GM18861 (cell line): ENCODE measurements around the gene COX8C.
"Not testable (repeated sequence)": the region's sequence is repeated elsewhere in the genome, so short reads cannot be mapped to it uniquely, and the experiment has no call there.

Experiments used
- ATAC-seq: cut with Tn5 transposase; IDR thresholded peaks from one replicate; pipeline ENCODE4 v1.9.1; 2021; ENCODE audit not compliant: unreplicated experiment

COX8C gene

DNA sequence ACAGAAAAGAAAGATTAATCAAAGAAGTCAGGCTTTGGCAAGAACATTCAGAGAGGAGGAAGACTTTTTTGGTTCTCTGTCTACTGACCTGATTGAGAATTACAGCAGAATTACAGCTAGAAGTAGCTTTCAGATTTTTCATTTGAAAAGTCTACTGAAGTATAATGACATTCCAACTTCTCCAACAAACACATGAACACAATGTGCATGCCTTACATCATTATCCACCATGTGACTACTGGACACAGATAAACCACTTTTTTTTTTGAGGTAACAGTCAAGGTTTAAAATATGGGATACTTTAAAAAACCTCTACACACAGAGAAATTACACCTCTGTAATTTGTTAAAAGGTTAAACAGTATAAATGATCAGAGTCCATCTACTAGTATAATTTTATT, 26.5 kb upstream of the COX8C start:
- no peak for ATAC-seq

DNA sequence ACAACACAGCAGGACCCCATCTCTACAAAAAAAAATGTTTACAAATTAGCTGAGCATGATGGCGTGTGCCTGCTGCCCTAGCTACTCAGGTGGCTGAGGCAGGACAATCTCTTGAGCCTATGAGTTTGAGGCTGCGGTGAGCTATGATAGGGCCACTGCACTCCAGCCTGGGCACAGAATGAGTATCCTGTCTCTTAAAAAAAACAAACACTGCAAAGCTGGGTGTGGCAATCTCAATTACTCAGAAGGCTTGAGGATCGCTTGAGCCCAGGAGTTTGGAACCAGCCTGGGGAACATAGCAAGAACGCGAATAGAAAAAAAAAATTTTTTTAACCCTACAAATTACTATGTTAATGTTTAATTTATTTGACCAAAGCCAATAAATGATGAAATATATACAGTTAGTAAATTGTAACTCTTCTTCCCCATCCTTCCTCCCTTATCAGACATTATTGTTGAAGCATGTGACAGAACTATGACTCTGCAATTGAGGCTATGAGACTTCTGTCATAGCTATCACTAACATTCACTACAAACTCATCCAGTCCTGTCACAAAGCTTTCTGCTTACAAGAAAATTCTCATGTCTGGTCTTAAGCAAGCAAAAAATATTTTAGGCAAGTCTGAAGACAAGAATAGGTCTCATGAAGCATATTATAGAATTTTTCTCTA, 23.9 kb upstream of the COX8C start:
- ATAC-seq = no peak

DNA sequence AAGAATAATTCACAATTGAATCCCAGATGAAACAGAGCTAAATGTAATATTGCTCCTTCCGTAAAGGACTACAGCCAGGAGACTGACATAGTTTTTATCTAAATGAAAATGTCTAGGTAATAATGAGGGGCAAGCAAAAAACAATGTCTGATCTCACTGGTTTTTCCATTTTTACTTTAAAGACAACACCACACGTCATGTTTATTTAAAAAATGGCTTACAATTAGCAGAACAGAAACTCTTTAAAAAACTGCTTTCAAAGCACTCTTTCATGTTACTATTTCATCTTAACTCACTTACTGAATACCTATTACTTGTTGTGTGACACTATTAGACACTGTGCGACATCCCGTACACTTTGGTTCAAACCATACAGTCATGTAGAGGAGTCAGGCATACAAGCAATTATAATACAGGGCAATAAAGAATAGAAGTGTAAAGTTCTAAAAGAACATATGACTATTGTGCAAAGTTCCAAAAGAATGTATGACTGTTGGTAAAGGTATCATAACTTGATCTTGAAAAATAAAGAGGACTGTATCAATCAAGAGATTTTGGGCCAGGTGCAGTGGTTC, 23.3 kb upstream of the COX8C start:
- no peak for ATAC-seq

DNA sequence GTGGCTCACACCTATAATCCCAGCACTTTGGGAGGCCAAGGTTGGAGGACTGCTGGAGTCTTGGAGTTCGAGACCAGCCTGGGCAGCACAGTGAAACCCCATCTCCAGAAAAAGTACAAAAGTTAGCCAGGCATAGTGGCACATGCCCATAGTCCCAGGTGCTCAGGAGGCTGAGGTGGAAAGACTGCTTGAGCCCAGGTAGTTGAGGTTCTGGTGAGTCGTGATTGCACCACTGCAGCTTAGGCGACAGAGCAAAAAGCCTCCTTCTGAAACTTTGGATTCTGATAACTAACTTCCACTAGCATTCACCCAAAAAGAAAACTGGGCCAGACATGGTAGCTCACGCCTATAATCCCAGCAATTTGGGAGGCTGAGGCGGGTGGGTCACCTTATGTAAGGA, 20.8 kb upstream of the COX8C start:
- ATAC-seq = no peak

DNA sequence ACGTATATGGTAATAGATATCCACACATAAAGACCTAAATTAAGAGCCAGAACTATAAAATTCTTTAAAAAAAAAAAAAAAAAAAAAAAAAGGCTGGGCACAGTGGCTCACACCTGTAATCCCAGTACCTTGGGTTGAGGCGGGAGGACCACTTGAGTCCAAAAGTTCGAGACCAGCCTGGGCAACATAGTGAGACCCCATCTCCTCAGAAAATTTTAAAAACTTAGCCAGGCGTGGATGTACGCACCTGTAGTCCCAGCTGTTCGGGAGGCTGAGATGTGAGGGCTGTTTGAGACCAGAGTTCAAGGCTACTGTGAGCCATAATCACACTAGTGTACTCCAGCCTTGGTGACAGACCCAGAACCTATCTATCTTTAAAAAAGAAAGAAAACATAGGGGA, 18.4 kb upstream of the COX8C start:
- no peak for ATAC-seq

DNA sequence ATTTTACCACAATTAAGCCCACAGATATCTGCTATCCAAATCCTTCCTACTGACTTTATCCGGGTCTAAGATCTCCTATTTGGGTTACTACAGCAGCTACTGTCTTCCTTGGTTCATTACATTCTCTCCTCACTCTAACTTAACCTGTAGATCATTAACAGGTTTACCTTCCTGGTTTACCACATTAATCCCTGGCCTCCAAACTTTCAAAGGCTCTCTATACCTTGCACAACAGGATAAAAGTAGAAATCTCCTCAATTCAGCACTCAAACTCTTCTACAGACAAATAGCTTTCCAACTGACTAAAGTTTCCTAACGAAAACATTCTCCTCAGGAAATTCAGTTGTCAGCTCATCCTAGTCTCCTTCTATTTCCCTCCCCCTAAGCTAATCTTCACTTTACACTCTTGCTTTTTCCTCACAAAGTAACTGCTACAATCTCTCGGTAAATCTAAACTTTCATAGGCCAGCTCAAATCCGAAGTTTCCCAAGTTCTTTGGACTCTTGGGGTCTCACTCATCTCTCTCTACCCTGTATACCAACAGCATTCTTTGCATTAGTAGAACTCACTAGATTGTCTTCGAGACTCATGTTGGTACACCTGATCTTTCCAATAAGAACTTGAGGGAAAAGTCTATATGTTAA, 16.9 kb upstream of the COX8C start:
- no peak for ATAC-seq

DNA sequence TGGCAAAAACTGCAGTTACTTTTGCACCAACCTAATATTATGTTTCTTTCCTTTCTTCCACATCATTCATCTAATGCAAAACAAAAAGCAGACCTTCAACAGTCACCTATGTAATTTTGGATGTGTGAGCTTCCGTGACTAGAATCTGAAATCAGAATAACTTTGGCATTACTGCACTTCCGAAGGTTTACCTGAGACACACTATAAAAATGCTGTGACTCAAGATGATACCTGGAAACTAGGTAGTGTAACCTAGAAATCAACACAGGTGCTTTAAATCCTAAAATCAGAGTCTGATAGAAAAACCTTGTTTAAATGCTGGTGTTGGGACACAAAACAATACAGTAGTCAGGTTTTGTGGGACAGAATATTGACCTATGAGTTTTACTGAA, 16.4 kb upstream of the COX8C start:
- ATAC-seq = no peak

DNA sequence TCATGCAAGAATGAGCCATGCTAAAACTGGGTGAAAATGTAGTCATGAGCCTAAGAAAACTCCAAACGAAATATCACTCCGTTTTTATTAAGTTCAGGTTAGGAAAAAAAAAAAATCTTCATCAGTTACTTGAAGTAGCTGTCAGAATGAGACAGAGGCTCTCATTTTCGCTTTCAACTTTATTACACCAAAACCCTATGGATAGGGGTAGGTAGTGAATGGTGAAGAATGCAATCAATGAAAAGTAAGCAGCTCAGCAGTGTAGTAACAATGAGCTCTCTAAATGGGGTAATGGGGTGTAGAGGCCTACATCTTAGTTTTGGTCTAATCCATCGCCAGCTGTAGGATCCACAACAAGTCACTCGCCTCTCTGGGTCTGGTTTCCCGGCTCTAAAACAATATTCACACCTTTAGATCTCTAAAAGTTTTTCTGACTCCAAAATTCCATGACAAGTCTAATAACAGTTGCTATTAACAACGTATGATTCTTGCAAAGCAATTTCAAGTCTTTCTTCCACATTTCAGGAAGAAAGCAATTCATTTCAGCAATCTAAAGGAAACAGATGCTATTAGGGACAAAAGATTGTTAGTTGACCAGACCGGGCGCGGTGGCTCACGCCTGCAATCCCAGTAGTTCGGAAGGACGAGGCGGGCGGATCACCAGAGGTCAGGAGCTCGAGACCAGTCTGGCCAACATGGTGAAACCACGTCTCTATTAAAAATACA, 15.8 kb upstream of the COX8C start:
- peak; percentile 21 for ATAC-seq

DNA sequence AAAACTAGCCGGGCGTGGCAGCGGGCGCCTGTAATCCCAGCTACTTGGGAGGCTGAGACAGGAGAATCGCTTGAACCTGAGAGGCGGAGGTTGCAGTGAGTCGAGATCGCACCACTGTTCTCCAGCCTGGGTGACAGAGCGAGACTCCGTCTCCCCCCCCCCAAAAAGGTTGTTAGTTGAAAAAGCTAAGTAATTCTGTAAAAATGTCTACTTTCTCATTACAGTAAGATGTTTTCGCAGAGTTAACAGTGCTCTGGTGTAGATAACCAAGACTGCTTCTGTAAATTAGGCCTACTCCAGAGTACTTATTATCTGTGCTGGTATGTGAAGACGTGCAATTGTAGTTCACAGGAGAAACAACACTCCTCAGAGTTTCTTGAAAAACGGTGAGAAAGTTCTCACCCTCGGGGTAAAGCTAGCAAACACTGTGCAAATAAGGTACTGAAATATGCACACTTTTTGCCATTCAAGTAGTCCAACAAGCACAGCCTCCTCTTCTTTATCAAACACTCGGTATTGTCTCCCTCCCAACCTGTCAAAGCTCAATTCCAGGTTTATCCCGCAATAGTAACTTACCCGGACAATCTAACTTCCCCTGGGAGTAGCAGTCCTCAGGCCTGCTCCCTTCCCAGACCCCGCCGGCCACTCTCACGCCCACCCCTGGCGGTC, 15.1 kb upstream of the COX8C start:
- ATAC-seq = no peak

DNA sequence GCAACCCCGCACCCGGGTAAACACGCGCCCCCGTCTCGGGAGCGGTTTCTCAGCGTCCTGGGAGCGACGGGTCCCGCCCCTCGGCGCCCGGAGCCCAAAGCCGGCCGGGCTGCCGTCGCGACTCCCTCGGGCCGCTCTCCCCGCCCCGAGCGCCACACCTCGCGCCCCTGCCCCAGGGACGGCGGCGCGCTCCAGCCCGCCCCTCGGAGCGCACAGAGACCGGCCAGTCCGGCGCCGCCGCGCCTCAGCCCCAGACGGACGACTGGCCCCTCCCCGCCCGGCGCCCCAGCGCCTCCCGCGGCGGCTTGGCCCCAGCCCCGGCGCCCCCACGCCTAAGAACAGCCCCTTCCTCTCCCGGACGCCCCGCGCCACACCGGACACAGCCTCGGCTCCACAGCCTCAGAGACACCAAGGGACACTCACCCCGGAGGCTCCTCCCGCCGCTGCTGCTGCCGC, 14.6 kb upstream of the COX8C start:
- peak; percentile 50 for ATAC-seq

DNA sequence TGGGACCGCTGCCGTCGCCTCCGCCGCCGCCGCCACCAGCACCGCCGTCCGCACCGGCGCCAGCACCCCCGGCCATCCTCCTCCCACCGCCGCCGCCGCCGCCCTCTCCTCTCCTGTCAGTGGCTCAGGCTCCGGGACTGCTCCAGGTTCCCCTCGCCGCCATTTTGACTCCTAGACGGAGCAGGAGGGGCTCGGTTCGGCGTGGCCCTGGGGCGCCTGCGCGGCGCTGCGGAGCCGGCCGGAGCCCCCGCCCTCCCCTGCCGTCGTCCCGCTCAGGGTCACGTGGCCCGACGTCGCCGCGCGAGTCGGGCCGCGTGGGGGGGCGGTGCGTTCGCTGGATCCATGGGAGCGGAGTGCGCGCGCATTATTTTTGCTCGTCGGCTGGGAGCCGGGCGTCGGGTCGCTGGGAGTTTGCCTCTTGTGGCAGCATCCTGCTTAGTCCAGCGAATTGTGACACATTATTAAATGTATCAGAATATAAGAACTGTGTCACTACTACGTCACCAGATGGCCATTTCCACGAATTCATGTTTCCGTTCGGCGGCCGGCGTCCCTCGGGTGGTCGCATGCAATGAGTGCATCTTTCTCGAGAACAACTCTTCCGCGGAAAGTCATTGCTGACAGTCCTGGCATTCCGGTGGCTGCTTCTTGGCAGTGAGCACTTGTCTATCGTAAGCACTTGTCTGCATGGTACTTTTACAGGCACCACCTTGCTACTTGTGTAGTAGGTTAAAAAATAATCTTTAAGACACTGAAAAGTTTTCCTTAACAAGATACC, 13.9 kb upstream of the COX8C start, which contains the start of gene BTBD7:
TSS of gene BTBD7 (minus strand) at position 184 of the 778 bp plus-strand sequence. CDS start 36,985 bp downstream, outside the sequence.
- ATAC-seq = peak; percentile 58

DNA sequence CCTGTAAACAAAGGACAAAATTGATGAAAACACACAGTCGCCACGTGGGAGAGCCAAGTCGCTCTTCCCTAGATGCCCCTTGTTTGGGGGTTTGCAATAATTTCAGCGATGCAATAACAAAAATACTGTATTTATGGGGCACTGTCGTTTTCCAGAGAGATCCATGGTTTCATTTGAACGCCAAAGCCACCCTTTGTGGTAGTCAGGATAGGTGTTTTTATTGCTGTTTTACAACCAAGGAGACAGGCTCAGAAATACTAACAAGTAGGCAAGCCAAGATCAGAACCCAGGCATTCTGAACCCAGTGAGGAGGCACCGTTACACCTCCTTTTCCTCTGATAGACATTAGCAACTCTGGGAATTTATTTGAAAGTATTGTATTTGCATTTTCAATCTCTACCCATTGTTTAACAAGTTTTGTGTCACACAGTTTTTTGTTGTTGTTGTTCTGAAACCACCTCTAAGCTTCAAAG, 13.3 kb upstream of the COX8C start:
- ATAC-seq = no peak

DNA sequence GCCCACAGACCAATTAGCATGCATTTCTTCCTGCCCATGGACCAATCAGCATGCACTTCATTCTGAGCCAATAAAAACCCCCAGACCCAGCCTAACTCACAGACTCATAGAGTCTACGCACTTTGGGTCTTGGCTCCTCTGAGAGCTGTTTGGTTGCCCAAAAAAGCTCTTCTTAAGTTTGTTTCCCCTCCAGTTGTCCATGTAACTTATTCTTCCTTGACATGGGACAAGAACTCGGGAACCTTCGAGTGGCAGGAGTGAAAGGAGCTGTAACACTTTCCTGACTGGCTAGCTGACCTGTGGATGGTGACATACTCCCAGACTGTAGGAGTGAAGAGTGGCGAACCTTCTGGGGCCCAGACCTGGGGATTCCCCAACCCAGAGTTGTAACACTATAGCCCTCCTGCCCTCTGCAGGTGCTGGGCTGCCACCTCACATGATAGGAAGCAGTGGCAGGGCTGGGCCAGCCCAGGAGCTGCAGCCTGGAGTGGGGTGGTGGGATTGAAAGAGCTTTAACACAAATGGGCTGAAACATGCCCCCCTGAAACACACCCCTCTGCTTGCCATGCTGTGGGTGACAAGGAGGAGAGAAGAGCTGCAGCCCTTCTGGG, 9.7 kb upstream of the COX8C start:
- ATAC-seq = no peak

DNA sequence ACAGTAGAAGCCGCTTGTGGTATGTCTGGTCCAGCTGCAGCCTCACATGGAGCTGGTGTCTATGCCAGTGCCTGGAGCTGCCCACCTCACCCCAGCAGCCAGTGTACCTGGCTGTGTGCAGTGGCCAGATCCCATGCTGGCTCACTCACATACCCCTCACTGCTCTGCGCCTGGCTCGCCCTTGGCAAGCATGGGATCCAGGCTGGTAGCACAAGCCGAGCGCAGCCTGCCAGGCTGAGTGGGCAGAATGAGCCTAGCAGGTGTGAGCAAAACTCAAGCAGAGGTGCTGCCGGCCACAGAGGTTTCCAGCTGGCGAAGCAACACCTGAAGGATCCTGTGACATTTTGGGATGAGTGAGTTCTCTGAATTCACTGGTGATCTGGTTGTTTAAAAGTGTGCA, 9.1 kb upstream of the COX8C start:
- no peak for ATAC-seq

DNA sequence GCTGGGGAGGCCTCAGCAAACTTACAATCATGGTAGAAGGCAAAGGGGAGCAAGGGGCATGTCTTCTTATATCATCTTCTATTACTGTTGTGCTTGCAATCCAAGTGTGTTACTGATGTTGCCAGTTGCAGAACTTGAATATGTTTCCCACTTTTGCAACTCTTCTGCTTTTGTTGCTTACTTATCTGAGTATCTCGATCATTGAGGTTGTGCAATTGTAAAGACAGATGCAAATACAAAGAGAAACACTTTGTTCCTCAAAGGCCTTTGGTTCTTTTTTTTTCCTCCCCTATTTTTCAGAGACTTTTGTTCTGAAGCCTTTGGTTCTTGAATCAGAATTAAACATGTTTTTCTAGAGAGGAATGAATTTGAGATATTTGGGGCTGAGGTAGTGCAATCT, 3.7 kb upstream of the COX8C start:
- ATAC-seq = no peak

DNA sequence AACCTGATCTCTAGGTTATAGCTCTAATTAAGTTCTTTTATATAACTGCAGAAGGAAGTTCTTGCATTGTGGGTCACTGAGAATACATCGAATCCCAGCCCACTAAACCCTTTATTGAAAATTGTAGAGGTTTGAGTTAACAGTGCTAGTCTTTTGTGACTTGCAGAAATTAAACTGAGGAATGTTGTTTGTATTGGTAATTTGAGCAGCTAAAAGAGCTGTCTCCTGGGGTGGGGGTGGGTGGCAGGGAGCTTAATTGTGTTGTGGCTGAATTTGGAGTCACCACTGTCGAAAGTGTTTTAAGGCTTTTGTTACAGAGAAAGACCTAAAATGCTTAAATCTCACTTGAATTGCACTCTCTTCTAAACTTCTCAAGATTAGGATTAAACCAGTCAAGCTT, 3.2 kb upstream of the COX8C start:
- ATAC-seq = no peak

DNA sequence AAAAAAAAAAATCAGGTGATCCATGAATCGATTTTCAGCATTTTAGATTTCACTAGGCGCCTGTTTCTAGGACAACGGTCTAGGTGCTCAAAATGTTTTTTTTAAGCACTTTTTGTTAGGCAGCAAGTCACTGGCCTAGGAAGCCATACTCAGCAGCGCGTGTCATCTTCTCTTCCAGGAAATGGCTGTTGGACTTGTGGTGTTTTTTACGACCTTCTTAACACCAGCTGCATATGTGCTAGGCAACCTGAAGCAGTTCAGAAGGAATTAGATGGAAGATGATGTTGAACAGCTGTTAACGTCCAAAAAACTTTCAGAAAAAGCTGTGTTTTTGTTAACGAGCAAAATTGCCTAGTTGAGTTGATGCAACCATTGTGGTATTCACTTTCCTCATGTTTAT, 868 bp downstream of the COX8C start:
- no peak for ATAC-seq

DNA sequence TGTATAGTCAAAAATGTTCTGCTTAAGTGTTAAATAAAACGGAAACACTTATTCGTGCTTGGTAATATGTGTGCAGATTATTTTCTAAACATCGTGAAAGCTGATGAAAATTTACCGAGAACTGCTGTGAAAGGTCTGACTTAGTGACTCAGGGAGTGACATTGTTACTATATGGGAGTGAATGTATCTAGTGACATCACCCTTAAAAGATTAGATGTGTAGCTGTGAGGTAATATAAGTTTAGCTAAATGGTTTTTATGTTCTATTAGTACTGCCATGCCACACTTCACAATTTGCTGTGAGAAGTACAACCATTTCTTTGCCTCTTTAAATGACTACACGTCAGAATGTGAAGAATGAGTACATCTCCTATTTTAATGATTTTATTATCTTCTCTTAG, 1.3 kb downstream of the COX8C start:
- ATAC-seq = no peak

DNA sequence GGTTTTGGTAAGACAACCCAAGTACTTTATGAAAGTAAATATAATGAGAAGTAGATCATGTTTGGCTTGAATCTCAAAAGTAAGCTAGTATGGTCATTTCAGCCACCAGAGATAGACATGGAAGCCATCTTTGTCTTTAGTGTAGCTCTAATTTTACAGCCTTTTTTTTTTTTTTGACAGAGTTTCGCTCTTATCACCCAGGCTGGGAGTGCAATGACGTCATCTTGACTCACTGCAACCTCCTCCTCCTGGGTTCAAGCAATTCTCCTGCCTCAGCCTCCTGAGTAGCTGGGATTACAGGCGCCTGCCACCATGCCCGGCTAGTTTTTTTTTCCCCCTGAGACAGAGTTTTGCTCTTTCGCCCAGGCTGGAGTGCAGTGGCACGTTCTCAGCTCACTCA, 7.9 kb downstream of the COX8C start:
- ATAC-seq = not testable (repeated sequence)
